Tibial artery (tissue), 4 donors: Measurements from ENCODE around the gene KCNMA1.

Experiments
- DNase-seq, 2 donors: peaks; one replicate each; pipeline ENCODE4 v3.0.0-alpha.2; 2019
- H3K27ac ChIP-seq, 2 donors: fragments of 200-600 bp; sonication (generic) in 1 of 2; 1 replicate in 1 of 2; 2 replicates in 1 of 2; pipeline ENCODE4 v1.5.1; 2018 to 2019; ENCODE audit warnings: mild to moderate bottlenecking in 1 of 2
- H3K27me3 ChIP-seq, 2 donors: fragments of 200-600 bp; sonication (generic) in 1 of 2; one replicate each; pipeline versions ENCODE4 v1.5.1 to v1.6.0; 2016 to 2019
- H3K36me3 ChIP-seq, 3 donors: fragments of 200-600 bp; sonication (generic) in 2 of 3; one replicate each; pipeline ENCODE4 v1.5.1; 2016 to 2019; ENCODE audit warnings: mild to moderate bottlenecking in 2 of 3
- H3K4me1 ChIP-seq, 4 donors: fragments of 200-600 bp; sonication (generic) in 2 of 4; 1 replicate in 3 of 4; 2 replicates in 1 of 4; pipeline ENCODE4 v1.5.1; 2016 to 2019
- H3K4me3 ChIP-seq, 2 donors: fragments of 200-600 bp; sonication (generic) in 1 of 2; 1 replicate in 1 of 2; 2 replicates in 1 of 2; pipeline ENCODE4 v1.5.1; 2018 to 2019; ENCODE audit warnings: mild to moderate bottlenecking in 2 of 2
- H3K9me3 ChIP-seq, 3 donors: fragments of 200-600 bp; sonication (generic) in 1 of 3; one replicate each; pipeline ENCODE4 v1.5.1; 2016 to 2019
- CTCF ChIP-seq, 2 experiments: fragments of 200-600 bp in 1 of 2; fragments of 450-650 bp in 1 of 2; IDR thresholded peaks; one replicate each; pipeline ENCODE4 v1.5.1; 2017 to 2019; ENCODE audit warnings: antibody characterized with exemption in 2 of 2, mild to moderate bottlenecking in 1 of 2, moderate library complexity in 1 of 2
- intact Hi-C: fragments of 100-400 bp; cut with DNase I; formaldehyde crosslinking; loops from one replicate; pipeline ENCODE4 v1.15.0; 2023; ENCODE audit warnings: low total_unique reads

Gene KCNMA1

DNA sequence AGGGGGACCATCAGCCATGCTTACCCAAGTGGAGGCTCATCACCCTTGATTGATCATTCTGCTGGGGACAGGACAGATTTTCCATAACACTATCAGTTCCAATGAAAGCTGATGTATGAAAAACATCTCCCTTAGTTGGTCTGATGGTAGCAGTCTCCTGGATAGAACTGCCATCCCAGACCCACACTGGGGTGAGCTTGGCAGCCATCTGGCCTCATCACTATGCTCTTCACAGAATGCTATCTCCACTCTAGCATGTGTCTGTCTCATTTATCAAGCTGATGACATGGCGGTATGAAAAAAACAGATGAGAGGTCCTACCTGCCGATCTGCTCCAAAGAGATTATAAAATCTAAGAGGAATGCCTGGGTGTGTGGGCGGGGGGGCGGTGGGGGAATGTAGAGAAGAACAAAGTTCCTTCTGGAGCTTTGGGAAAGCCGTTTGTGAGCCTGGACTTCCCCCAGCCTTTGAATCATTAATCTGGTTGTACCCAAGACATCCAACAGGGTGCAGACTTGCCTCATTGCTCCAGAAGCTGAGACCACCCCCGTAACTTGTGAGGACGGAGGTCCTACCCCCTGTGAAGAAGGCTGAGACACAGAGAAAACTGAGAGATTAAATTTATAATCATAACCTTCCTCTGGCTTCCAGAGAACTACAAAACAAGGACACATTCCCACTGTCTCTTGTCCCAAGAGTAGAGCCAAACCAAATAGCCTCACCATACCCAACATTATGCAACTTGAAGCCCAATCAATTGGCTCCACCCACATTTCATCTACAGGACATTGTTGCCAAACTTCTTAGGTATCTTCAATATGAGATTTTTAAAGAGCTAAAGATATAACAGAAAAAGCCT is 340.8 kb downstream of the KCNMA1 start:
- TF ChIP-seq CTCF (IDR thresholded peaks at IDR 0.05): no peak
- Histone ChIP-seq H3K27me3 (no peaks in the 10 kb centered on the region), H3K36me3 (no peaks in the 10 kb centered on the region), H3K4me3 (no peak overlapping the region), H3K27ac (no peak overlapping the region), H3K9me3 (no peaks in the 10 kb centered on the region), H3K4me1 (peaks cover 0 to 75% (median 27%) of the 10 kb centered on the region in 4 donors)
- DNase-seq: no peak
- intact Hi-C loops: no loop called here

DNA sequence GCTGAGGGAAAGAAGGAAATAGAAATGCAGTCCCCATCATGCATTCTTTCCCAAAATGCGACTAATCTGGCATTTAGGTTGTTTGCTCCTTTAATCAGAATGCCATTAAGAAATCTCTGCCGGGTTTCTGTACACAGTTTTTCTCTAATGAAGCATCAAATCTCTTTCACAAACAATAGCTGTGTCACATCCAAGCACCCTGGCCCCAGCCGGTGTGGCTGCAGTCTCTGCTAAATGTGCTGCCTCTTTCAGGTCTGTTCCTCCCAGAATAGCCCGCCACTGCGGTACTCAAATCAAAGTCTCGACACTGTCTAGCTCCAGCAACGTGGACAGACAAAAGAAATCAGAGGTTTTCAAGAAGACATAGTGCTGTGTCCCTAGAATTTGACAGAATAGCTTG is 343.8 kb downstream of the KCNMA1 start:
- Histone ChIP-seq H3K4me3 (no peak overlapping the region), H3K4me1 (peaks cover 0 to 72% (median 29%) of the 10 kb centered on the region in 4 donors), H3K27me3 (no peaks in the 10 kb centered on the region), H3K9me3 (no peaks in the 10 kb centered on the region), H3K36me3 (no peaks in the 10 kb centered on the region), H3K27ac (no peak overlapping the region)
- no peak for DNase-seq
- no peak for TF ChIP-seq CTCF (IDR thresholded peaks at IDR 0.05)
- intact Hi-C loops: no loop called here

GRCh38 chr10:77293347-77293746 is 344.3 kb downstream of the KCNMA1 start:
- Histone ChIP-seq H3K4me3 (no peak overlapping the region), H3K27me3 (no peaks in the 10 kb centered on the region), H3K9me3 (no peaks in the 10 kb centered on the region), H3K36me3 (no peaks in the 10 kb centered on the region), H3K4me1 (peaks cover 0 to 75% (median 31%) of the 10 kb centered on the region in 4 donors), H3K27ac (no peak overlapping the region)
- intact Hi-C loops: no loop called here
- TF ChIP-seq CTCF (IDR thresholded peaks at IDR 0.05): no peak
- DNase-seq: no peak

GRCh38 chr10:77291596-77292505 is 345.8 kb downstream of the KCNMA1 start:
- no peaks in the 10 kb centered on the region for H3K36me3 ChIP-seq
- no peak for DNase-seq
- no peak for TF ChIP-seq CTCF (IDR thresholded peaks at IDR 0.05)
- no peaks in the 10 kb centered on the region for H3K9me3 ChIP-seq
- intact Hi-C loops: no loop called here
- H3K4me3 ChIP-seq: no peak overlapping the region
- H3K4me1 ChIP-seq: peaks cover 0 to 79% (median 41%) of the 10 kb centered on the region in 4 donors
- H3K27ac ChIP-seq: peak overlapping the region; percentile 18 to 21
- no peaks in the 10 kb centered on the region for H3K27me3 ChIP-seq

- Histone ChIP-seq H3K27ac (peak overlapping the region; percentile 26 to 36), H3K4me1 (peaks cover 0 to 88% (median 43%) of the 10 kb centered on the region in 4 donors), H3K27me3 (no peaks in the 10 kb centered on the region), H3K4me3 (no peak overlapping the region), H3K9me3 (no peaks in the 10 kb centered on the region), H3K36me3 (no peaks in the 10 kb centered on the region)
- no peak for TF ChIP-seq CTCF (IDR thresholded peaks at IDR 0.05)
- intact Hi-C loops: no loop called here
- no peak for DNase-seq
These were observed 347.0 kb downstream of the KCNMA1 start for GRCh38 chr10:77290528-77291155.
